HG03066 (cell line): ENCODE data around the gene IGFBPL1.
"Not testable (repeated sequence)": the region's sequence is repeated elsewhere in the genome, so short reads cannot be mapped to it uniquely, and the experiment has no call there.

ENCODE experiments used
- ATAC-seq: cut with Tn5 transposase; IDR thresholded peaks from one replicate; pipeline ENCODE4 v1.9.1; 2021; ENCODE audit warnings: low read depth; ENCODE audit not compliant: unreplicated experiment

Gene IGFBPL1

GRCh38 chr9:38404314-38404713, 19.9 kb downstream of the IGFBPL1 start:
- no peak for ATAC-seq

- no peak for ATAC-seq
Observed at GRCh38 chr9:38401994-38402393, 22.3 kb downstream of the IGFBPL1 start.

GRCh38 chr9:38399191-38399590, 25.1 kb downstream of the IGFBPL1 start:
- ATAC-seq: not testable (repeated sequence)

GRCh38 chr9:38396371-38396671, 27.9 kb downstream of the IGFBPL1 start:
- no peak for ATAC-seq

- no peak for ATAC-seq
Observed at GRCh38 chr9:38395653-38396370, 28.4 kb downstream of the IGFBPL1 start.

- ATAC-seq: no peak
Observed at GRCh38 chr9:38394416-38394815, 29.8 kb downstream of the IGFBPL1 start.

GRCh38 chr9:38393128-38393796, 31.0 kb downstream of the IGFBPL1 start:
- peak; percentile 5 for ATAC-seq

- peak; percentile 97 for ATAC-seq
Observed at GRCh38 chr9:38392235-38393127, 31.8 kb downstream of the IGFBPL1 start, which contains the start of gene ALDH1B1. TSS of gene ALDH1B1 (plus strand) at chr9:38392702. CDS start at chr9:38395749, 3,047 bp downstream.

- no peak for ATAC-seq
Observed at GRCh38 chr9:38391278-38392118, 32.8 kb downstream of the IGFBPL1 start.

- ATAC-seq: no peak
Observed at GRCh38 chr9:38390851-38391250, 33.4 kb downstream of the IGFBPL1 start.

- no peak for ATAC-seq
Observed at GRCh38 chr9:38390442-38390841, 33.8 kb downstream of the IGFBPL1 start.

GRCh38 chr9:38389313-38389712, 34.9 kb downstream of the IGFBPL1 start:
- ATAC-seq: no peak

- no peak for ATAC-seq
Observed at GRCh38 chr9:38388283-38389223, 35.7 kb downstream of the IGFBPL1 start.

GRCh38 chr9:38387751-38388150, 36.5 kb downstream of the IGFBPL1 start:
- ATAC-seq: no peak

- ATAC-seq: no peak
Observed at GRCh38 chr9:38387066-38387465, 37.2 kb downstream of the IGFBPL1 start.

GRCh38 chr9:38386319-38386895, 37.8 kb downstream of the IGFBPL1 start:
- no peak for ATAC-seq

- no peak for ATAC-seq
Observed at GRCh38 chr9:38385896-38386295, 38.4 kb downstream of the IGFBPL1 start.

- no peak for ATAC-seq
Observed at GRCh38 chr9:38384990-38385848, 39.0 kb downstream of the IGFBPL1 start.
